Astrocyte (in vitro differentiated cells and primary cell): Measurements from ENCODE around the gene PCDHB11. TPM values are rescaled to one million over a fixed set of nuclear protein-coding genes. Genes with fewer than 3 reads are reported as not detected.
"Not testable (repeated sequence)": the region's sequence is repeated elsewhere in the genome, so short reads cannot be mapped to it uniquely, and the experiment has no call there.

Source experiments
- DNase-seq: peaks from one replicate; pipeline ENCODE4 v3.0.0-alpha.2; 2010; ENCODE audit warnings: low read depth
- FAIRE-seq: peaks from 2 replicates; lab custom pipeline; 2011; peaks lifted over from hg19 to GRCh38; lab: Jason Lieb, UNC
- H2AFZ ChIP-seq: 2 replicates; pipeline ENCODE4 v1.6.0; 2012; ENCODE audit warnings: low read depth, low read length, inconsistent platforms
- H3K27ac ChIP-seq: 2 replicates; pipeline ENCODE4 v1.5.1; 2011; ENCODE audit warnings: low read depth, low read length, inconsistent platforms
- H3K27me3 ChIP-seq: 2 replicates; pipeline ENCODE4 v1.6.0; 2011; ENCODE audit warnings: low read length, inconsistent platforms; ENCODE audit not compliant: insufficient read depth
- H3K36me3 ChIP-seq: 2 replicates; pipeline ENCODE4 v1.5.1; 2011; ENCODE audit warnings: low read length, inconsistent platforms; ENCODE audit not compliant: insufficient read depth
- H3K4me1 ChIP-seq: 2 replicates; pipeline ENCODE4 v1.5.1; 2011; ENCODE audit warnings: low read length, inconsistent platforms; ENCODE audit not compliant: insufficient read depth
- H3K4me2 ChIP-seq: 2 replicates; pipeline ENCODE4 v1.6.0; 2012; ENCODE audit warnings: low read length, inconsistent platforms
- H3K4me3 ChIP-seq: 2 replicates; pipeline ENCODE4 v1.5.1; 2011; ENCODE audit warnings: low read depth, mild to moderate bottlenecking, low read length, inconsistent platforms; ENCODE audit not compliant: insufficient read depth
- H3K79me2 ChIP-seq: 2 replicates; pipeline ENCODE4 v1.6.0; 2012; ENCODE audit warnings: mild to moderate bottlenecking, low read length, inconsistent platforms; ENCODE audit not compliant: insufficient read depth
- H3K9ac ChIP-seq: 2 replicates; pipeline ENCODE4 v1.6.0; 2012; ENCODE audit warnings: mild to moderate bottlenecking, low read length, inconsistent platforms
- H3K9me3 ChIP-seq: 2 replicates; pipeline ENCODE4 v1.5.1; 2012; ENCODE audit warnings: low read depth, mild to moderate bottlenecking, low read length, inconsistent platforms; ENCODE audit not compliant: insufficient read depth
- H4K20me1 ChIP-seq: 2 replicates; pipeline ENCODE4 v1.6.0; 2012; ENCODE audit warnings: low read length, inconsistent platforms; ENCODE audit not compliant: insufficient read depth
- H3K27ac Mint-ChIP-seq: one replicate; pipeline ENCODE4 v1.8.0; 2021; ENCODE audit warnings: mild to moderate bottlenecking, mixed read lengths; ENCODE audit not compliant: unreplicated experiment
- H3K27me3 Mint-ChIP-seq: one replicate; pipeline ENCODE4 v1.8.0; 2021; ENCODE audit warnings: low read depth, mixed read lengths; ENCODE audit not compliant: unreplicated experiment
- H3K36me3 Mint-ChIP-seq: one replicate; pipeline ENCODE4 v1.8.0; 2021; ENCODE audit warnings: low read depth, mixed read lengths; ENCODE audit not compliant: unreplicated experiment
- H3K4me1 Mint-ChIP-seq: one replicate; pipeline ENCODE4 v1.8.0; 2021; ENCODE audit warnings: low read depth, mixed read lengths; ENCODE audit not compliant: unreplicated experiment
- H3K4me3 Mint-ChIP-seq: one replicate; pipeline ENCODE4 v1.8.0; 2021; ENCODE audit warnings: mild to moderate bottlenecking, moderate library complexity, mixed read lengths; ENCODE audit not compliant: unreplicated experiment
- H3K9me3 Mint-ChIP-seq: one replicate; pipeline ENCODE4 v1.8.0; 2021; ENCODE audit warnings: mild to moderate bottlenecking, mixed read lengths; ENCODE audit not compliant: unreplicated experiment
- EZH2 ChIP-seq: IDR thresholded peaks from 2 replicates; pipeline ENCODE4 v1.6.1; 2012; ENCODE audit warnings: mild to moderate bottlenecking, low read length, inconsistent platforms; ENCODE audit not compliant: insufficient read depth
- total RNA-seq: library from RNA; stranded (reverse); gene quantifications from 2 replicates; pipeline ENCODE4 v1.2.1, GENCODE V29; 2021
- TF ChIP-seq, protein P1 (sequence below): IDR thresholded peaks from 2 replicates; pipeline ENCODE4 v1.5.1; 2011; ENCODE audit warnings: low read depth, mild to moderate bottlenecking, inconsistent platforms, low read length, moderate library complexity; ENCODE audit not compliant: insufficient read depth

The PCDHB11 gene
- total RNA-seq, 1 donor from 2014 or later = 2.1 TPM

- H3K36me3 ChIP-seq = no peaks in the 10 kb centered on the region
- Mint-ChIP-seq H3K36me3 (peaks cover 18% of the 10 kb centered on the region), H3K27ac (no peak overlapping the region), H3K9me3 (peaks cover 35% of the 10 kb centered on the region), H3K27me3 (no peaks in the 10 kb centered on the region), H3K4me3 (no peak overlapping the region), H3K4me1 (no peaks in the 10 kb centered on the region)
- no peaks in the 10 kb centered on the region for H3K27me3 ChIP-seq
- no peak for FAIRE-seq
- no peak overlapping the region for H2AFZ ChIP-seq
- TF ChIP-seq, protein P1, sequence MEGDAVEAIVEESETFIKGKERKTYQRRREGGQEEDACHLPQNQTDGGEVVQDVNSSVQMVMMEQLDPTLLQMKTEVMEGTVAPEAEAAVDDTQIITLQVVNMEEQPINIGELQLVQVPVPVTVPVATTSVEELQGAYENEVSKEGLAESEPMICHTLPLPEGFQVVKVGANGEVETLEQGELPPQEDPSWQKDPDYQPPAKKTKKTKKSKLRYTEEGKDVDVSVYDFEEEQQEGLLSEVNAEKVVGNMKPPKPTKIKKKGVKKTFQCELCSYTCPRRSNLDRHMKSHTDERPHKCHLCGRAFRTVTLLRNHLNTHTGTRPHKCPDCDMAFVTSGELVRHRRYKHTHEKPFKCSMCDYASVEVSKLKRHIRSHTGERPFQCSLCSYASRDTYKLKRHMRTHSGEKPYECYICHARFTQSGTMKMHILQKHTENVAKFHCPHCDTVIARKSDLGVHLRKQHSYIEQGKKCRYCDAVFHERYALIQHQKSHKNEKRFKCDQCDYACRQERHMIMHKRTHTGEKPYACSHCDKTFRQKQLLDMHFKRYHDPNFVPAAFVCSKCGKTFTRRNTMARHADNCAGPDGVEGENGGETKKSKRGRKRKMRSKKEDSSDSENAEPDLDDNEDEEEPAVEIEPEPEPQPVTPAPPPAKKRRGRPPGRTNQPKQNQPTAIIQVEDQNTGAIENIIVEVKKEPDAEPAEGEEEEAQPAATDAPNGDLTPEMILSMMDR = peak; percentile 2
- no peak for TF ChIP-seq EZH2
- no peak overlapping the region for H3K4me2 ChIP-seq
- H3K9me3 ChIP-seq = peaks cover 21% of the 10 kb centered on the region
- H3K4me1 ChIP-seq = no peaks in the 10 kb centered on the region
- no peak overlapping the region for H3K4me3 ChIP-seq
- DNase-seq = no peak
- H3K9ac ChIP-seq = no peak overlapping the region
- no peak overlapping the region for H3K27ac ChIP-seq
- no peaks in the 10 kb centered on the region for H3K79me2 ChIP-seq
- H4K20me1 ChIP-seq = no peaks in the 10 kb centered on the region
These were observed 34.8 kb downstream of the PCDHB11 start for GRCh38 chr5:141234109-141234667.

GRCh38 chr5:141235922-141236321, 36.5 kb downstream of the PCDHB11 start:
- not testable (repeated sequence) for H3K79me2 ChIP-seq, H4K20me1 ChIP-seq, DNase-seq, H3K27ac Mint-ChIP-seq, H3K9ac ChIP-seq, H3K27me3 ChIP-seq, H3K27me3 Mint-ChIP-seq, H3K4me2 ChIP-seq, H3K4me1 Mint-ChIP-seq, FAIRE-seq, H3K27ac ChIP-seq, H3K4me3 ChIP-seq, H3K4me3 Mint-ChIP-seq, H3K4me1 ChIP-seq, H3K36me3 ChIP-seq, H2AFZ ChIP-seq
- Mint-ChIP-seq H3K9me3 (peaks cover 48% of the 10 kb centered on the region), H3K36me3 (peaks cover 22% of the 10 kb centered on the region)
- H3K9me3 ChIP-seq = peaks cover 26% of the 10 kb centered on the region

DNA sequence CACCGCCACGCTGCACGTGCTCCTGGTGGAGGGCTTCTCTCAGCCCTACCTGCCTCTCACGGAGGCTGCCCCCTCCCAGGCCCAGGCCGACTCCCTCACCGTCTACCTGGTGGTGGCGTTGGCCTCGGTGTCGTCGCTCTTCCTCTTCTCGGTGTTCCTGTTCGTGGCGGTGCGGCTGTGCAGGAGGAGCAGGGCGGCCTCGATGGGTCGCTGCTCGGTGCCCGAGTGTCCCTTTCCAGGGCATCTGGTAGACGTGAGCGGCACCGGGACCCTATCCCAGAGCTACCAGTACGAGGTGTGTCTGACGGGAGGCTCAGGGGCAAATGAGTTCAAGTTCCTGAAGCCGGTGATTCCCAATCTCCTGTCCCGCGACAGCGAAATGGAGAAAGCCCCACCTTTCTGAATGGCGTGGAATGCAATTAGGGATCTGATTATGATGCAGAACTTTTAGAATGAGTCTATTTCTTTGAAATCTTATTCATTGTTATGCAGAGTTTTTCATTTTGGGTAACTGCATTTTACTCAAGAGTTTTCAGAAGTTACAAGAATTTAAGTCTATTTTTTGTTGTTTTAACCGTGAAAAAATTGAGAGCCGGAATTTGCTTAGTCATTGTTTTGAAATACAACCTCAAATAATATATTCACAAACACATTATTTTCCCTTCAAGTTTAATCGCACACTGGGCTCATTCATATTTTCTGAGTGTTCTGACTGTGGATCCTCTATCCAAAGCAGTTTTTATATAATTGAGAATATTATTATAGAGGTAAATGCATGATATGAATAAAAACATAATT, 37.3 kb downstream of the PCDHB11 start:
- no peak overlapping the region for H3K4me3 Mint-ChIP-seq
- FAIRE-seq (no peak), DNase-seq (no peak)
- TF ChIP-seq, protein P1 = no peak
- TF ChIP-seq EZH2 = no peak
- peaks cover 49% of the 10 kb centered on the region for H3K9me3 Mint-ChIP-seq
- no peak overlapping the region for H2AFZ ChIP-seq
- no peaks in the 10 kb centered on the region for H3K4me1 ChIP-seq
- no peak overlapping the region for H3K27ac Mint-ChIP-seq
- no peak overlapping the region for H3K9ac ChIP-seq
- H3K4me3 ChIP-seq = no peak overlapping the region
- no peak overlapping the region for H3K4me2 ChIP-seq
- peaks cover 22% of the 10 kb centered on the region for H3K36me3 Mint-ChIP-seq
- H3K27me3 Mint-ChIP-seq = no peaks in the 10 kb centered on the region
- no peaks in the 10 kb centered on the region for H3K79me2 ChIP-seq
- H3K36me3 ChIP-seq = no peaks in the 10 kb centered on the region
- H3K9me3 ChIP-seq = peaks cover 31% of the 10 kb centered on the region
- H3K27me3 ChIP-seq = no peaks in the 10 kb centered on the region
- H4K20me1 ChIP-seq = no peaks in the 10 kb centered on the region
- no peaks in the 10 kb centered on the region for H3K4me1 Mint-ChIP-seq
- no peak overlapping the region for H3K27ac ChIP-seq
